Parathyroid adenoma (tissue), 2 donors: ENCODE results near the gene SPP1.
"Not testable (repeated sequence)": the region's sequence is repeated elsewhere in the genome, so short reads cannot be mapped to it uniquely, and the experiment has no call there.

Source experiments
- H2AFZ ChIP-seq: fragments of 300-600 bp; sonication (generic); one replicate; pipeline ENCODE4 v1.7.0; 2017; ENCODE audit warnings: antibody characterized with exemption, mild to moderate bottlenecking
- H3K27ac ChIP-seq: fragments of 300-600 bp; sonication (generic); one replicate; pipeline ENCODE4 v1.7.0; 2017
- H3K27me3 ChIP-seq: fragments of 300-600 bp; sonication (generic); one replicate; pipeline ENCODE4 v1.7.0; 2017; ENCODE audit warnings: low read length; ENCODE audit not compliant: control insufficient read depth, insufficient read depth
- H3K36me3 ChIP-seq: fragments of 300-600 bp; sonication (generic); one replicate; pipeline ENCODE4 v1.7.0; 2017; ENCODE audit warnings: low read length; ENCODE audit not compliant: control insufficient read depth, insufficient read depth
- H3K4me1 ChIP-seq: fragments of 300-600 bp; sonication (generic); one replicate; pipeline ENCODE4 v1.7.0; 2017; ENCODE audit warnings: control low read depth
- H3K4me2 ChIP-seq: fragments of 300-600 bp; sonication (generic); one replicate; pipeline ENCODE4 v1.7.0; 2017; ENCODE audit warnings: low read length
- H3K4me3 ChIP-seq: fragments of 300-600 bp; sonication (generic); one replicate; pipeline ENCODE4 v1.7.0; 2017; ENCODE audit warnings: low read depth, low read length
- H3K79me2 ChIP-seq: fragments of 300-600 bp; sonication (generic); one replicate; pipeline ENCODE4 v1.7.0; 2017; ENCODE audit warnings: control low read depth
- H3K9ac ChIP-seq: fragments of 300-600 bp; sonication (generic); one replicate; pipeline ENCODE4 v1.7.0; 2017; ENCODE audit warnings: mild to moderate bottlenecking
- H3K9me3 ChIP-seq: fragments of 300-600 bp; sonication (generic); one replicate; pipeline ENCODE4 v1.7.0; 2017; ENCODE audit warnings: low read length; ENCODE audit not compliant: control insufficient read depth
- CTCF ChIP-seq: fragments of 300-600 bp; sonication (generic); IDR thresholded peaks from one replicate; pipeline ENCODE4 v1.7.0; 2017; ENCODE audit warnings: antibody characterized with exemption, mild to moderate bottlenecking
- donor health status: primary hyperparathyroidism.

SPP1 gene

GRCh38 chr4:88021824-88022223 lies 46.3 kb downstream of the SPP1 start:
- no peaks in the 10 kb centered on the region for H3K79me2 ChIP-seq
- no peak overlapping the region for H2AFZ ChIP-seq
- H3K4me3 ChIP-seq, result no peak overlapping the region
- no peak overlapping the region for H3K27ac ChIP-seq
- no peaks in the 10 kb centered on the region for H3K9me3 ChIP-seq
- TF ChIP-seq CTCF, result no peak
- no peak overlapping the region for H3K9ac ChIP-seq
- H3K36me3 ChIP-seq, result no peaks in the 10 kb centered on the region
- no peaks in the 10 kb centered on the region for H3K4me1 ChIP-seq
- no peak overlapping the region for H3K4me2 ChIP-seq
- H3K27me3 ChIP-seq, result no peaks in the 10 kb centered on the region

GRCh38 chr4:88022289-88022688 lies 46.8 kb downstream of the SPP1 start:
- no peak overlapping the region for H3K27ac ChIP-seq
- H3K27me3 ChIP-seq, result no peaks in the 10 kb centered on the region

GRCh38 chr4:88025868-88026661 lies 50.6 kb downstream of the SPP1 start:
- not testable (repeated sequence) for H3K9me3 ChIP-seq, H3K27me3 ChIP-seq, H3K4me2 ChIP-seq, H3K4me1 ChIP-seq, H3K4me3 ChIP-seq, H3K79me2 ChIP-seq, H3K27ac ChIP-seq, H2AFZ ChIP-seq, H3K36me3 ChIP-seq, H3K9ac ChIP-seq

More at GRCh38 chr4:88022289-88022688, 46.8 kb downstream of the SPP1 start:
- Histone ChIP-seq H3K79me2 (no peaks in the 10 kb centered on the region), H2AFZ (no peak overlapping the region), H3K4me1 (no peaks in the 10 kb centered on the region), H3K4me2 (no peak overlapping the region), H3K9me3 (no peaks in the 10 kb centered on the region), H3K9ac (no peak overlapping the region), H3K4me3 (no peak overlapping the region), H3K36me3 (no peaks in the 10 kb centered on the region)
- no peak for TF ChIP-seq CTCF

- TF ChIP-seq CTCF, result no peak
- Histone ChIP-seq H2AFZ (no peak overlapping the region), H3K27ac (no peak overlapping the region), H3K36me3 (no peaks in the 10 kb centered on the region), H3K9me3 (no peaks in the 10 kb centered on the region), H3K27me3 (no peaks in the 10 kb centered on the region), H3K9ac (no peak overlapping the region), H3K4me3 (no peak overlapping the region), H3K4me2 (peak overlapping the region; percentile 27), H3K4me1 (no peaks in the 10 kb centered on the region), H3K79me2 (no peaks in the 10 kb centered on the region)
Measured at GRCh38 chr4:88027611-88028608, 52.4 kb downstream of the SPP1 start.

- H3K4me1 ChIP-seq, result no peaks in the 10 kb centered on the region
Measured at GRCh38 chr4:88028946-88029345, 53.4 kb downstream of the SPP1 start.

More at GRCh38 chr4:88028946-88029345, 53.4 kb downstream of the SPP1 start:
- no peak overlapping the region for H3K27ac ChIP-seq
- no peaks in the 10 kb centered on the region for H3K36me3 ChIP-seq
- no peak overlapping the region for H2AFZ ChIP-seq
- H3K9ac ChIP-seq, result no peak overlapping the region
- H3K9me3 ChIP-seq, result no peaks in the 10 kb centered on the region
- no peak overlapping the region for H3K4me2 ChIP-seq
- H3K79me2 ChIP-seq, result no peaks in the 10 kb centered on the region
- H3K4me3 ChIP-seq, result no peak overlapping the region
- TF ChIP-seq CTCF, result no peak
- H3K27me3 ChIP-seq, result no peaks in the 10 kb centered on the region
